ENCODE results near the gene KRTAP12-3. TPM values are rescaled to one million over a fixed set of nuclear protein-coding genes. Genes with fewer than 3 reads are reported as not detected.
"Not testable (repeated sequence)": the region's sequence is repeated elsewhere in the genome, so short reads cannot be mapped to it uniquely, and the experiment has no call there.

The KRTAP12-3 gene
- total RNA-seq, 1 experiment from 2014 or later = not detected

DNA sequence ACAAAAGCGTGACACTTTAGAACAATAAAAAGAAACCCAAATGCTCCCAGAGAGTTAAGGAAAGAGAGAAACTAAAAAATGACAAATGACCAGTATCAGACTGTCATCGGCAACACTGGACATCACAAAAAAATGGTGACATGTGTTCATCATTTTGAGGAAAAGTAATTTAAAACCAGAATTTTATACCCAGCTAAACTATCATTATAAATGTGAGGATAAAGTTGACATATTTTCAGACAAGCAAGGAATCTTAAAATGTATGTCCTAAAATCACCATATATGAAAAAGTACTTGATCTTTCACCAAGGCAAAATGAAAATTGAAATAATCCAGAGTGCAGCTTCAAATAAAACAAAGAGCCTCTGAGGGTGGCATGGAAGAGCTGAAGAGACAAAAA, 12.9 kb upstream of the KRTAP12-3 start:
- no peak overlapping the region for H3K4me2 ChIP-seq
- H3K9me2 ChIP-seq (ENCODE audit: insufficient read depth) = no peaks in the 10 kb centered on the region
- no peak overlapping the region for H2AFZ ChIP-seq
- BruUV-seq (replicated peaks) = no TSS peak
- H3K4me1 ChIP-seq (replicated peaks; ENCODE audit: insufficient read depth) = no peaks in the 10 kb centered on the region
- peaks cover 51% of the 10 kb centered on the region for H3K27me3 ChIP-seq (ENCODE audit: insufficient read depth, low read depth)
- no peaks in the 10 kb centered on the region for H4K20me1 ChIP-seq (ENCODE audit: insufficient read depth)
- no peak overlapping the region for H3K4me3 ChIP-seq
- POLR2A ChIA-PET (ENCODE audit: unreplicated experiment) = no interaction called here
- H3K79me2 ChIP-seq (ENCODE audit: low read depth) = no peaks in the 10 kb centered on the region
- no peak overlapping the region for H3K27ac ChIP-seq
- H3K36me3 ChIP-seq (ENCODE audit: low read depth) = no peaks in the 10 kb centered on the region
- CTCF ChIA-PET = no interaction called here
- DNase-seq = no peak
- H3K9me3 ChIP-seq (ENCODE audit: insufficient read depth, low read depth) = no peaks in the 10 kb centered on the region
- H3F3A ChIP-seq (ENCODE audit: insufficient read depth, low read depth) = no peaks in the 10 kb centered on the region
- intact Hi-C loops (cut with micrococcal nuclease; ENCODE audit: unreplicated experiment) = no loop called here
- no peak for TF ChIP-seq EZH2 (IDR thresholded peaks at IDR 0.05; ENCODE audit: low read depth)
- TF ChIP-seq, protein P1, sequence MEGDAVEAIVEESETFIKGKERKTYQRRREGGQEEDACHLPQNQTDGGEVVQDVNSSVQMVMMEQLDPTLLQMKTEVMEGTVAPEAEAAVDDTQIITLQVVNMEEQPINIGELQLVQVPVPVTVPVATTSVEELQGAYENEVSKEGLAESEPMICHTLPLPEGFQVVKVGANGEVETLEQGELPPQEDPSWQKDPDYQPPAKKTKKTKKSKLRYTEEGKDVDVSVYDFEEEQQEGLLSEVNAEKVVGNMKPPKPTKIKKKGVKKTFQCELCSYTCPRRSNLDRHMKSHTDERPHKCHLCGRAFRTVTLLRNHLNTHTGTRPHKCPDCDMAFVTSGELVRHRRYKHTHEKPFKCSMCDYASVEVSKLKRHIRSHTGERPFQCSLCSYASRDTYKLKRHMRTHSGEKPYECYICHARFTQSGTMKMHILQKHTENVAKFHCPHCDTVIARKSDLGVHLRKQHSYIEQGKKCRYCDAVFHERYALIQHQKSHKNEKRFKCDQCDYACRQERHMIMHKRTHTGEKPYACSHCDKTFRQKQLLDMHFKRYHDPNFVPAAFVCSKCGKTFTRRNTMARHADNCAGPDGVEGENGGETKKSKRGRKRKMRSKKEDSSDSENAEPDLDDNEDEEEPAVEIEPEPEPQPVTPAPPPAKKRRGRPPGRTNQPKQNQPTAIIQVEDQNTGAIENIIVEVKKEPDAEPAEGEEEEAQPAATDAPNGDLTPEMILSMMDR (conservative IDR thresholded peaks at IDR 0.05) = no peak

DNA sequence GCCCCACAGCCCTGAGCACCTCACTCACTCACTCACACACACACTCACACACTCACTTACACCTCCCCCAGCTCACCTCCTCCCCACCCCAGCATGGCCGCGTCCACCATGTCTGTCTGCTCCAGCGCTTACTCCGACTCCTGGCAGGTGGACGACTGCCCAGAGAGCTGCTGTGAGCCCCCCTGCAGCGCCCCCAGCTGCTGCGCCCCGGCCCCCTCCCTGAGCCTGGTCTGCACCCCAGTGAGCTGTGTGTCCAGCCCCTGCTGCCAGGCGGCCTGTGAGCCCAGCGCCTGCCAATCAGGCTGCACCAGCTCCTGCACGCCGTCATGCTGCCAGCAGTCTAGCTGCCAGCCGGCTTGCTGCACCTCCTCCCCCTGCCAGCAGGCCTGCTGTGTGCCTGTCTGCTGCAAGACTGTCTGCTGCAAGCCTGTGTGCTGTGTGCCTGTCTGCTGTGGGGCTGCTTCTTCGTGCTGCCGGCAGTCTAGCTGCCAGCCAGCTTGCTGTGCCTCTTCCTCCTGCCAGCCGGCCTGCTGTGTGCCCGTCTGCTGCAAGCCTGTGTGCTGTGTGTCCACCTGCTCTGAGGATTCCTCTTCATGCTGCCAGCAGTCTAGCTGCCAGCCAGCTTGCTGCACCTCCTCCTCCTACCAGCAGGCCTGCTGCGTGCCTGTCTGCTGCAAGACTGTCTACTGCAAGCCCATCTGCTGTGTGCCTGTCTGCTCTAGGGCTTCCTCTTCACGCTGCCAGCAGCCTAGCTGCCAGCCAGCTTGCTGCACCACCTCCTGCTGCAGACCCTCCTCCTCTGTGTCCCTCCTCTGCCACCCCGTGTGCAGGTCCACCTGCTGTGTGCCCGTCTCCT, 11.1 kb upstream of the KRTAP12-3 start, which contains the start of gene KRTAP10-11:
Gene KRTAP10-11, plus strand, starts transcription at position 49 of the 856 bp plus-strand sequence. Its CDS starts 45 bp downstream, at position 94.
- BruUV-seq (replicated peaks); H3K4me3 ChIP-seq; H3K9me2 ChIP-seq (ENCODE audit: insufficient read depth); H3K4me1 ChIP-seq (replicated peaks; ENCODE audit: insufficient read depth); intact Hi-C loops (cut with micrococcal nuclease; ENCODE audit: unreplicated experiment); CTCF ChIA-PET; H4K20me1 ChIP-seq (ENCODE audit: insufficient read depth); H3K4me2 ChIP-seq; H3K79me2 ChIP-seq (ENCODE audit: low read depth); H3F3A ChIP-seq (ENCODE audit: insufficient read depth, low read depth); H3K27ac ChIP-seq; H3K9me3 ChIP-seq (ENCODE audit: insufficient read depth, low read depth); DNase-seq; H2AFZ ChIP-seq; H3K36me3 ChIP-seq (ENCODE audit: low read depth); POLR2A ChIA-PET (ENCODE audit: unreplicated experiment): not testable (repeated sequence)
- peaks cover 54% of the 10 kb centered on the region for H3K27me3 ChIP-seq (ENCODE audit: insufficient read depth, low read depth)

DNA sequence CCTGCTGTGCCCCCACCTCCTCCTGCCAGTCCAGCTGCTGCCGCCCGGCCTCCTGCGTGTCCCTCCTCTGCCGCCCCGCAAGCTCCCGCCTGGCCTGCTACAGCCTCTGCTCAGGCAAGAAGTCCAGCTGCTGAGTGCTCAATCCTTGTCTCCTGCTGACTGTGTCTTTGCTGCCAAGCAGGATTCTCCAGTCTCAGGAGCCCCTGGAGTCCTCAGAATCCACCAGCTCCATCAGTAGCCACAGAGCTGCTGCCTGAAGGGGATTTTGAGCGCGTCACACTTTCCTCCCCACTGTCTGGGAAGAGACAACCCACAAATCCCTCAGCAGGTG, 10.5 kb upstream of the KRTAP12-3 start:
- Histone ChIP-seq H3K4me1 (replicated peaks; ENCODE audit: insufficient read depth) (no peaks in the 10 kb centered on the region), H3K9me2 (ENCODE audit: insufficient read depth) (no peaks in the 10 kb centered on the region), H3K4me3 (no peak overlapping the region), H3K79me2 (ENCODE audit: low read depth) (no peaks in the 10 kb centered on the region), H3K4me2 (no peak overlapping the region), H3F3A (ENCODE audit: insufficient read depth, low read depth) (no peaks in the 10 kb centered on the region), H3K9me3 (ENCODE audit: insufficient read depth, low read depth) (no peaks in the 10 kb centered on the region), H3K36me3 (ENCODE audit: low read depth) (no peaks in the 10 kb centered on the region), H3K27ac (no peak overlapping the region), H3K27me3 (ENCODE audit: insufficient read depth, low read depth) (peaks cover 52% of the 10 kb centered on the region), H2AFZ (no peak overlapping the region), H4K20me1 (ENCODE audit: insufficient read depth) (no peaks in the 10 kb centered on the region)
- CTCF ChIA-PET = interaction anchor here (0.6 kb wide), 1 partner anchor 477 kb away, joined by 4 read pairs; no protein-coding TSS in a partner anchor
- TF ChIP-seq EZH2 (IDR thresholded peaks at IDR 0.05; ENCODE audit: low read depth) = no peak
- TF ChIP-seq, protein P1 (conservative IDR thresholded peaks at IDR 0.05) = no peak
- intact Hi-C loops (cut with micrococcal nuclease; ENCODE audit: unreplicated experiment) = no loop called here
- no peak for DNase-seq
- BruUV-seq (replicated peaks) = no TSS peak
- POLR2A ChIA-PET (ENCODE audit: unreplicated experiment) = no interaction called here

Measured in PC-9 (cell line).